Neural cell (in vitro differentiated cells): ENCODE results near the gene CASKIN1. TPM values are rescaled to one million over a fixed set of nuclear protein-coding genes. Genes with fewer than 3 reads are reported as not detected.

Source experiments
- H2AFZ ChIP-seq: fragments of 200-600, 300-800 bp; sonication (generic), shearing (Covaris generic); 2 replicates; pipeline ENCODE4 v1.6.0; 2014; ENCODE audit warnings: low read depth, mild to moderate bottlenecking, antibody characterized with exemption, low read length, moderate library complexity
- H3F3A ChIP-seq: fragments of 200-600 bp; shearing (Covaris generic); 2 replicates; pipeline ENCODE4 v1.6.1; 2016; ENCODE audit warnings: mild to moderate bottlenecking, moderate library complexity, mixed read lengths, antibody characterized with exemption, low read length; ENCODE audit not compliant: insufficient read depth, poor library complexity, severe bottlenecking
- H3K27ac ChIP-seq: fragments of 200-600, 300-800 bp; sonication (generic), shearing (Covaris generic); 2 replicates; pipeline ENCODE4 v1.5.1; 2014; ENCODE audit warnings: mild to moderate bottlenecking, low read length, moderate library complexity
- H3K27me3 ChIP-seq: fragments of 300-800, 200-600 bp; sonication (generic), shearing (Covaris generic); 2 replicates; pipeline ENCODE4 v1.6.0; 2014; ENCODE audit warnings: mild to moderate bottlenecking, low read depth, low read length, moderate library complexity; ENCODE audit not compliant: insufficient read depth
- H3K36me3 ChIP-seq: fragments of 300-800, 200-600 bp; sonication (generic), shearing (Covaris generic); 2 replicates; pipeline ENCODE4 v1.5.1; 2014; ENCODE audit warnings: mild to moderate bottlenecking, antibody characterized with exemption, low read length, moderate library complexity; ENCODE audit not compliant: insufficient read depth
- H3K4me2 ChIP-seq: fragments of 300-800, 200-600 bp; sonication (generic), shearing (Covaris generic); 2 replicates; pipeline ENCODE4 v1.6.0; 2014; ENCODE audit warnings: mild to moderate bottlenecking, low read length
- H3K4me3 ChIP-seq: fragments of 300-800, 200-600 bp; sonication (generic), shearing (Covaris generic); 2 replicates; pipeline ENCODE4 v1.5.1; 2014; ENCODE audit warnings: mild to moderate bottlenecking, low read length, moderate library complexity
- H3K79me2 ChIP-seq: fragments of 200-600 bp; shearing (Covaris generic); replicated peaks from 2 replicates; pipeline ENCODE4 v1.6.0; 2014; ENCODE audit warnings: mild to moderate bottlenecking, low read length, moderate library complexity; ENCODE audit not compliant: insufficient read depth
- H3K9ac ChIP-seq: fragments of 300-800, 200-600 bp; sonication (generic), shearing (Covaris generic); 2 replicates; pipeline ENCODE4 v1.6.1; 2016; ENCODE audit warnings: mild to moderate bottlenecking, low read length, mixed read lengths
- H3K9me2 ChIP-seq: fragments of 200-600 bp; shearing (Covaris generic); 2 replicates; pipeline ENCODE4 v1.6.1; 2016; ENCODE audit warnings: mild to moderate bottlenecking, low read length, mixed read lengths; ENCODE audit not compliant: insufficient read depth
- H3K9me3 ChIP-seq: fragments of 200-600, 300-800 bp; sonication (generic), shearing (Covaris generic); 2 replicates; pipeline ENCODE4 v1.6.1; 2016; ENCODE audit warnings: mild to moderate bottlenecking, mixed run types, low read length, moderate library complexity, mixed read lengths
- H4K20me1 ChIP-seq: fragments of 200-600 bp; shearing (Covaris generic); 2 replicates; pipeline ENCODE4 v1.6.1; 2016; ENCODE audit warnings: mild to moderate bottlenecking, mixed run types; ENCODE audit not compliant: insufficient read depth
- EP300 ChIP-seq: fragments of 450-650 bp; conservative IDR thresholded peaks from 2 replicates; pipeline ENCODE4 v1.6.1; 2014; ENCODE audit warnings: antibody characterized with exemption, mild to moderate bottlenecking, moderate library complexity; ENCODE audit not compliant: poor library complexity, severe bottlenecking
- EZH2 ChIP-seq: fragments of 200-600, 300-800 bp; shearing (Covaris generic), sonication (generic); IDR thresholded peaks from 2 replicates; pipeline ENCODE4 v1.6.1; 2014; ENCODE audit warnings: antibody characterized with exemption, low read length, borderline replicate concordance, mild to moderate bottlenecking; ENCODE audit not compliant: insufficient read depth, poor library complexity, severe bottlenecking
- MXI1 ChIP-seq: fragments of 450-650 bp; conservative IDR thresholded peaks from 2 replicates; pipeline ENCODE4 v1.6.1; 2014; ENCODE audit warnings: antibody characterized with exemption, mild to moderate bottlenecking; ENCODE audit not compliant: poor library complexity, severe bottlenecking
- POLR2AphosphoS5 ChIP-seq: IDR thresholded peaks from 2 replicates; pipeline ENCODE4 v1.6.1; 2012
- RAD21 ChIP-seq: fragments of 450-650 bp; conservative IDR thresholded peaks from 2 replicates; pipeline ENCODE4 v1.6.1; 2014; ENCODE audit warnings: antibody characterized with exemption, mild to moderate bottlenecking, moderate library complexity
- SMC3 ChIP-seq: fragments of 450-650 bp; conservative IDR thresholded peaks from 2 replicates; pipeline ENCODE4 v1.6.1; 2014; ENCODE audit warnings: antibody characterized with exemption, mild to moderate bottlenecking, moderate library complexity; ENCODE audit not compliant: poor library complexity
- TAF1 ChIP-seq: IDR thresholded peaks from 2 replicates; pipeline ENCODE4 v1.6.1; 2012; ENCODE audit warnings: low read depth
- polyA plus RNA-seq: library from polyadenylated mRNA; depleted of rRNA; stranded (reverse); fragments of >200 nt; gene quantifications from 2 replicates; pipeline ENCODE4 v1.2.3, GENCODE V29; 2014
- TF ChIP-seq, protein P1 (sequence below): IDR thresholded peaks from 2 replicates; pipeline ENCODE4 v1.6.1; 2012; ENCODE audit warnings: borderline replicate concordance
- TF ChIP-seq, protein P2 (sequence below): fragments of 450-650 bp; IDR thresholded peaks from 2 replicates; pipeline ENCODE4 v1.5.1; 2014; ENCODE audit warnings: antibody characterized with exemption, mild to moderate bottlenecking, moderate library complexity; ENCODE audit not compliant: poor library complexity, severe bottlenecking

CASKIN1 gene
- polyA plus RNA-seq, 1 donor from 2014 or later: 10.3 TPM

DNA sequence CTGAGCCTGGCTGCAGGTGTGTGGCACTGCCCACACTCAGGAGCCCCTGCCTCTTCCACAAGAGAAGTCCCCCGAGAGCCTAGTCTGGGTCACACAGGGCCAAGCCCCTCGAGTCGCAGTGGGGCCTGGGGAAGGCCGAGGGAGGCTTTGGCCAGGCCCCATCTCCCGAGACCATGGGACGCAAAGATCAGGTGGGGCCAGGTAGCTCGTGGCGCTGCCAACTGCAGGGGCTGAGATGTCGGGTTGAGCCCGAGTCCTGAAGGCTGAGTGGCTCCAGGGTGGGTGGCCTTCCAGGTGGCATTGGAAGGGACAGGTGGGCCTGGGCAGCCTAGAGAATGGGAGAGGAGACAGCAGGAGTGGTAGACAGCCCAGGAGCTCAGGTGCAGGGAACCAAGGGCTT is 34.5 kb downstream of the CASKIN1 start:
- no peaks in the 10 kb centered on the region for H3F3A ChIP-seq
- no peaks in the 10 kb centered on the region for H4K20me1 ChIP-seq
- no peaks in the 10 kb centered on the region for H3K9me3 ChIP-seq
- H3K27ac ChIP-seq: no peak overlapping the region
- no peak overlapping the region for H3K9ac ChIP-seq
- TF ChIP-seq, protein P1, sequence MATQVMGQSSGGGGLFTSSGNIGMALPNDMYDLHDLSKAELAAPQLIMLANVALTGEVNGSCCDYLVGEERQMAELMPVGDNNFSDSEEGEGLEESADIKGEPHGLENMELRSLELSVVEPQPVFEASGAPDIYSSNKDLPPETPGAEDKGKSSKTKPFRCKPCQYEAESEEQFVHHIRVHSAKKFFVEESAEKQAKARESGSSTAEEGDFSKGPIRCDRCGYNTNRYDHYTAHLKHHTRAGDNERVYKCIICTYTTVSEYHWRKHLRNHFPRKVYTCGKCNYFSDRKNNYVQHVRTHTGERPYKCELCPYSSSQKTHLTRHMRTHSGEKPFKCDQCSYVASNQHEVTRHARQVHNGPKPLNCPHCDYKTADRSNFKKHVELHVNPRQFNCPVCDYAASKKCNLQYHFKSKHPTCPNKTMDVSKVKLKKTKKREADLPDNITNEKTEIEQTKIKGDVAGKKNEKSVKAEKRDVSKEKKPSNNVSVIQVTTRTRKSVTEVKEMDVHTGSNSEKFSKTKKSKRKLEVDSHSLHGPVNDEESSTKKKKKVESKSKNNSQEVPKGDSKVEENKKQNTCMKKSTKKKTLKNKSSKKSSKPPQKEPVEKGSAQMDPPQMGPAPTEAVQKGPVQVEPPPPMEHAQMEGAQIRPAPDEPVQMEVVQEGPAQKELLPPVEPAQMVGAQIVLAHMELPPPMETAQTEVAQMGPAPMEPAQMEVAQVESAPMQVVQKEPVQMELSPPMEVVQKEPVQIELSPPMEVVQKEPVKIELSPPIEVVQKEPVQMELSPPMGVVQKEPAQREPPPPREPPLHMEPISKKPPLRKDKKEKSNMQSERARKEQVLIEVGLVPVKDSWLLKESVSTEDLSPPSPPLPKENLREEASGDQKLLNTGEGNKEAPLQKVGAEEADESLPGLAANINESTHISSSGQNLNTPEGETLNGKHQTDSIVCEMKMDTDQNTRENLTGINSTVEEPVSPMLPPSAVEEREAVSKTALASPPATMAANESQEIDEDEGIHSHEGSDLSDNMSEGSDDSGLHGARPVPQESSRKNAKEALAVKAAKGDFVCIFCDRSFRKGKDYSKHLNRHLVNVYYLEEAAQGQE: no peak
- TF ChIP-seq RAD21 (no peak), MXI1 (no peak), EZH2 (no peak), SMC3 (no peak), EP300 (no peak), TAF1 (no peak), POLR2AphosphoS5 (no peak)
- TF ChIP-seq, protein P2, sequence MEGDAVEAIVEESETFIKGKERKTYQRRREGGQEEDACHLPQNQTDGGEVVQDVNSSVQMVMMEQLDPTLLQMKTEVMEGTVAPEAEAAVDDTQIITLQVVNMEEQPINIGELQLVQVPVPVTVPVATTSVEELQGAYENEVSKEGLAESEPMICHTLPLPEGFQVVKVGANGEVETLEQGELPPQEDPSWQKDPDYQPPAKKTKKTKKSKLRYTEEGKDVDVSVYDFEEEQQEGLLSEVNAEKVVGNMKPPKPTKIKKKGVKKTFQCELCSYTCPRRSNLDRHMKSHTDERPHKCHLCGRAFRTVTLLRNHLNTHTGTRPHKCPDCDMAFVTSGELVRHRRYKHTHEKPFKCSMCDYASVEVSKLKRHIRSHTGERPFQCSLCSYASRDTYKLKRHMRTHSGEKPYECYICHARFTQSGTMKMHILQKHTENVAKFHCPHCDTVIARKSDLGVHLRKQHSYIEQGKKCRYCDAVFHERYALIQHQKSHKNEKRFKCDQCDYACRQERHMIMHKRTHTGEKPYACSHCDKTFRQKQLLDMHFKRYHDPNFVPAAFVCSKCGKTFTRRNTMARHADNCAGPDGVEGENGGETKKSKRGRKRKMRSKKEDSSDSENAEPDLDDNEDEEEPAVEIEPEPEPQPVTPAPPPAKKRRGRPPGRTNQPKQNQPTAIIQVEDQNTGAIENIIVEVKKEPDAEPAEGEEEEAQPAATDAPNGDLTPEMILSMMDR: no peak
- peaks cover 23% of the 10 kb centered on the region for H3K79me2 ChIP-seq
- H3K36me3 ChIP-seq: no peaks in the 10 kb centered on the region
- H2AFZ ChIP-seq: no peak overlapping the region
- no peak overlapping the region for H3K4me3 ChIP-seq
- no peak overlapping the region for H3K4me2 ChIP-seq
- H3K9me2 ChIP-seq: no peaks in the 10 kb centered on the region
- H3K27me3 ChIP-seq: no peaks in the 10 kb centered on the region

DNA sequence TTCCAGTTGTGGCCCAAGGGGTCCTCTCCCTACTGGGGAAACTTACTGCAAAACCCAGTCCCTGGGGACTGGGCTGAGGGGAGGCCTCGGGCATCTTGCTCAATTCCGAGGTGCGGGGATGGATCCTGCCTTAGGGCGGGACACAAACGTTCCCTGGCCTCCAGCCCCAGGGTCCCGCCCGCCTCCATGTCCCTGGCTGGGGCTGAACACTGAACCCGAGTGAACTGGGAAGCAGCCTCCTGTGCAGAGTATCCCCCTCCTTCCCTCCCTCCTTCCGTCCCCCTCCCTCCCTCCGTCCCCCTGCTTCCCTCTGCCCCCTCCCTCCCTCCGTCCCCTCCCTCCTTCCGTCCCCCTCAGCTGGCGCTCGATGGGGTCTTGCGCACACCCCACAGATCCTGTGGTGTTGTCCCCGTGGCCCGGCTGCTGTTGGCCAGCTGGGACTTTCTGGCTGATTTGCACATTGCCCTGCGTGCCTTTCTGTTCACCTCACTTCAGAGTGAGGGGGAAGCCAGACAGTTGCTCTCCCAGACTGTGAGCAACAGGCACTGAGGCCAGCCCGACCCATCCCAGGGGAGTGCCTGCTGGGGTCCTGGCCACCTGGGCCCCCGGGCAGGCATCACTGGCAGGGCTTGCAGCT is 35.4 kb downstream of the CASKIN1 start:
- H3K4me3 ChIP-seq: no peak overlapping the region
- H3K79me2 ChIP-seq: peaks cover 30% of the 10 kb centered on the region
- no peak overlapping the region for H2AFZ ChIP-seq
- H4K20me1 ChIP-seq: no peaks in the 10 kb centered on the region
- H3F3A ChIP-seq: no peaks in the 10 kb centered on the region
- H3K9me3 ChIP-seq: no peaks in the 10 kb centered on the region
- no peaks in the 10 kb centered on the region for H3K9me2 ChIP-seq
- H3K4me2 ChIP-seq: no peak overlapping the region
- no peaks in the 10 kb centered on the region for H3K36me3 ChIP-seq
- H3K27me3 ChIP-seq: no peaks in the 10 kb centered on the region
- no peak overlapping the region for H3K9ac ChIP-seq
- H3K27ac ChIP-seq: no peak overlapping the region
- TF ChIP-seq, protein P2: no peak
- TF ChIP-seq SMC3 (no peak), EZH2 (no peak), MXI1 (no peak), TAF1 (no peak), RAD21 (no peak), EP300 (no peak), POLR2AphosphoS5 (no peak)
- TF ChIP-seq, protein P1: no peak
